GM12878 (cell line): ENCODE data around the gene CALHM3. TPM values are rescaled to one million over a fixed set of nuclear protein-coding genes. Genes with fewer than 3 reads are reported as not detected.

Experiments used
- ATAC-seq: fragments of 200-7000 bp; cut with Tn5 transposase; 3 replicates; pipeline ENCODE4 v1.9.1; 2020; ENCODE audit warnings: mild to moderate bottlenecking, moderate library complexity
- BruUV-seq: library from RNA; stranded (reverse); fragments of 400-500 nt; replicated peaks from 2 replicates; lab custom pipeline; 2021; lab: Mats Ljungman, UMichigan
- CTCF ChIA-PET: fragments of 300-600 bp; sonication (Branson Sonifier 250); formaldehyde crosslinking; extraction: SDS; loops from one replicate; lab custom pipeline; 2021; ENCODE audit warnings: inconsistent platforms; lab: Yijun Ruan, JAX
- POLR2A ChIA-PET: fragments of 350-600 bp; formaldehyde crosslinking; extraction: SDS; loops from one replicate; lab custom pipeline; 2021; ENCODE audit warnings: inconsistent platforms; lab: Charles Lee
- RAD21 ChIA-PET: fragments of 300-600 bp; sonication (Branson Sonifier 250); formaldehyde crosslinking; loops from one replicate; lab custom pipeline; 2023; ENCODE audit warnings: antibody characterized with exemption; ENCODE audit not compliant: unreplicated experiment; lab: Charles Lee
- SMC1A ChIA-PET: fragments of 300-600 bp; sonication (Branson Sonifier 250); formaldehyde crosslinking; loops from one replicate; lab custom pipeline; 2023; ENCODE audit not compliant: unreplicated experiment, uncharacterized antibody; lab: Charles Lee
- DNase-seq: peaks from one replicate; pipeline ENCODE4 v3.0.0-alpha.2; 2011; ENCODE audit warnings: low read depth, low spot score
- FAIRE-seq: peaks from 3 replicates; lab custom pipeline; 2011; peaks lifted over from hg19 to GRCh38; lab: Jason Lieb, UNC
- H2AFZ ChIP-seq: 2 replicates; pipeline ENCODE4 v1.6.0; 2011; ENCODE audit warnings: low read depth, low read length, control low read depth; ENCODE audit not compliant: control insufficient read depth
- H3K27ac ChIP-seq: 2 replicates; pipeline ENCODE4 v1.5.1; 2011; ENCODE audit warnings: control low read depth; ENCODE audit not compliant: control insufficient read depth, insufficient read depth
- H3K27me3 ChIP-seq, 2 experiments: replicated peaks in 1 of 2; 2 replicates each; pipeline versions ENCODE4 v1.6.0 to v1.6.1; 2011; ENCODE audit warnings: low read length in 1 of 2; ENCODE audit not compliant: control insufficient read depth in 2 of 2, insufficient read depth in 2 of 2
- H3K36me3 ChIP-seq, 2 experiments: 2 replicates each; pipeline ENCODE4 v1.5.1; 2011; ENCODE audit warnings: low read length in 1 of 2; ENCODE audit not compliant: control insufficient read depth in 2 of 2, insufficient read depth in 2 of 2
- H3K4me1 ChIP-seq: 2 replicates; pipeline ENCODE4 v1.6.1; 2011; ENCODE audit warnings: mild to moderate bottlenecking, low read length, moderate library complexity, mixed read lengths; ENCODE audit not compliant: control insufficient read depth, insufficient read depth
- H3K4me2 ChIP-seq: 2 replicates; pipeline ENCODE4 v1.6.0; 2011; ENCODE audit warnings: control low read depth; ENCODE audit not compliant: control insufficient read depth, insufficient read depth
- H3K4me3 ChIP-seq: fragments of 200-600 bp; sonication (generic); 2 replicates; pipeline ENCODE4 v1.5.1; 2016
- H3K79me2 ChIP-seq: 2 replicates; pipeline ENCODE4 v1.6.0; 2011; ENCODE audit warnings: low read length; ENCODE audit not compliant: control insufficient read depth, insufficient read depth
- H3K9ac ChIP-seq: 2 replicates; pipeline ENCODE4 v1.8.0; 2011; ENCODE audit warnings: low read length, control low read depth, mixed read lengths; ENCODE audit not compliant: control insufficient read depth, insufficient read depth
- H3K9me3 ChIP-seq: replicated peaks from 3 replicates; pipeline ENCODE4 v1.5.1; 2011; ENCODE audit warnings: mild to moderate bottlenecking, low read length; ENCODE audit not compliant: control insufficient read depth, insufficient read depth
- H4K20me1 ChIP-seq: 2 replicates; pipeline ENCODE4 v1.6.0; 2011; ENCODE audit not compliant: control insufficient read depth, insufficient read depth
- ATF2 ChIP-seq: IDR thresholded peaks from 2 replicates; pipeline ENCODE4 v1.6.1; 2012; ENCODE audit warnings: low read length, inconsistent platforms
- EP300 ChIP-seq, 2 experiments: fragments of 150-350 bp in 1 of 2; IDR thresholded peaks; 2 replicates each; pipeline ENCODE4 v1.6.1; 2011 to 2012; ENCODE audit warnings: low read depth in 2 of 2, low read length in 2 of 2, borderline replicate concordance in 1 of 2, improper control_type of control experiment in 1 of 2, inconsistent platforms in 1 of 2; ENCODE audit not compliant: control insufficient read depth in 1 of 2
- GABPA ChIP-seq: IDR thresholded peaks from 2 replicates; pipeline ENCODE4 v1.6.1; 2014; ENCODE audit warnings: antibody characterized with exemption, low read depth, mild to moderate bottlenecking, inconsistent platforms
- GATAD2B ChIP-seq: fragments of 450-650 bp; conservative IDR thresholded peaks from 2 replicates; pipeline ENCODE4 v1.6.1; 2017; ENCODE audit warnings: low read depth, mild to moderate bottlenecking, moderate library complexity
- MTA2 ChIP-seq: fragments of 450-650 bp; IDR thresholded peaks from 2 replicates; pipeline ENCODE4 v1.6.1; 2016; ENCODE audit warnings: low read depth, mild to moderate bottlenecking, moderate library complexity
- NFYB ChIP-seq: IDR thresholded peaks from 2 replicates; pipeline ENCODE4 v1.6.1; 2011; ENCODE audit warnings: low read depth, mild to moderate bottlenecking, low read length, improper control_type of control experiment, moderate library complexity; ENCODE audit not compliant: insufficient read depth
- NRF1 ChIP-seq: conservative IDR thresholded peaks from 2 replicates; pipeline ENCODE4 v1.6.1; 2011; ENCODE audit warnings: mild to moderate bottlenecking, low read depth, low read length, improper control_type of control experiment
- POLR2AphosphoS2 ChIP-seq: IDR thresholded peaks from 2 replicates; pipeline ENCODE4 v1.6.1; 2011; ENCODE audit warnings: low read depth, mild to moderate bottlenecking, low read length, improper control_type of control experiment, moderate library complexity
- RFX5 ChIP-seq: IDR thresholded peaks from 2 replicates; pipeline ENCODE4 v1.6.1; 2011; ENCODE audit warnings: low read depth, low read length, improper control_type of control experiment
- SMAD5 ChIP-seq: IDR thresholded peaks from 2 replicates; pipeline ENCODE4 v1.6.1; 2016; ENCODE audit warnings: antibody characterized with exemption, low read depth
- TCF12 ChIP-seq: IDR thresholded peaks from 2 replicates; pipeline ENCODE4 v1.6.1; 2011; ENCODE audit warnings: low read depth, mild to moderate bottlenecking, low read length
- YY1 ChIP-seq: IDR thresholded peaks from 2 replicates; pipeline ENCODE4 v1.6.1; 2011; ENCODE audit warnings: low read depth, mild to moderate bottlenecking, low read length
- ZNF217 ChIP-seq: fragments of 450-650 bp; IDR thresholded peaks from 2 replicates; pipeline ENCODE4 v1.6.1; 2017; ENCODE audit warnings: antibody characterized with exemption, mild to moderate bottlenecking
- WGBS: methylation state at CpG from one replicate; pipeline ENCODE4 v1.1.6; 2016; ENCODE audit warnings: low lambda C conversion rate; ENCODE audit not compliant: insufficient replicate concordance, insufficient coverage; ENCODE audit errors: missing lambda C conversion rate; 5-methylcytosine and 5-hydroxymethylcytosine counted together
- in situ Hi-C: fragments of 300-500 bp; cut with MboI; formaldehyde crosslinking; loops from 9 replicates; pipeline ENCODE4 v1.14.3; 2018; ENCODE audit warnings: mixed read lengths
- intact Hi-C: fragments of 100-400 bp; cut with micrococcal nuclease; formaldehyde crosslinking; loops from one replicate; pipeline ENCODE4 v1.14.2; 2022; ENCODE audit not compliant: unreplicated experiment
- polyA plus RNA-seq, 11 experiments: library from polyadenylated mRNA; depleted of rRNA in 4 of 11; unstranded in 6 of 11; stranded (reverse) in 5 of 11; fragments of >200 nt; fragmentation: Nextera tagmentation in 4 of 11; fragmentation: Illumina TruSeq in 1 of 11; extraction: Ambion mirVana in 4 of 11; extraction: Trizol in 1 of 11; gene quantifications; 1 replicate in 1 of 11; 2 replicates in 10 of 11; pipeline versions ENCODE4 v1.2.1 to v1.2.3, GENCODE V29; 2011 to 2016; ENCODE audit warnings: inconsistent platforms in 2 of 11, missing spikeins in 2 of 11, low read depth in 1 of 11
- total RNA-seq, 4 experiments: library from RNA; depleted of rRNA in 3 of 4; stranded (reverse); fragments of >200 nt in 3 of 4; fragmentation: Illumina TruSeq in 1 of 4; extraction: Trizol in 1 of 4; gene quantifications; 2 replicates each; pipeline versions ENCODE4 v1.2.1 to v1.2.3, GENCODE V29; 2013 to 2021
- TF ChIP-seq, protein P1 (sequence below): fragments of 450-650 bp; formaldehyde crosslinking; IDR thresholded peaks from 2 replicates; pipeline ENCODE4 v1.5.0; 2022; ENCODE audit warnings: mild to moderate bottlenecking, missing genetic modification characterization

CALHM3 gene
- total and polyA plus RNA-seq, 10 of the 15 experiments (the other 5 are each of a cell fraction or from before 2014, with no cell fraction given): 0.03 to 0.42 (median 0.11) TPM; not detected in 5

- H3K4me2 ChIP-seq: no peak overlapping the region
- POLR2A ChIA-PET: no interaction called here
These were observed 21.4 kb upstream of the CALHM3 start for GRCh38 chr10:103500481-103500880.

More at GRCh38 chr10:103500481-103500880, 21.4 kb upstream of the CALHM3 start:
- H4K20me1 ChIP-seq: no peaks in the 10 kb centered on the region
- in situ Hi-C loops (no loop called here), intact Hi-C loops (loop anchor here (5.0 kb wide), 1 partner anchor 92 kb away; no protein-coding TSS in a partner anchor)
- no peaks in the 10 kb centered on the region for H3K9me3 ChIP-seq
- RAD21 ChIA-PET: no interaction called here
- no TSS peak for BruUV-seq
- peaks cover 2 to 3% of the 10 kb centered on the region in 2 experiments; a peak in 3 of 4 replicates for H3K27me3 ChIP-seq
- 14% methylated on average over 6 of the region's 6 CpGs for WGBS
- no peaks in the 10 kb centered on the region for H3K36me3 ChIP-seq
- CTCF ChIA-PET: interaction anchor here (1.3 kb wide), 1 partner anchor 42 kb away, joined by 6 read pairs; no protein-coding TSS in a partner anchor
- no peak overlapping the region for H3K27ac ChIP-seq
- H3K9ac ChIP-seq: no peak overlapping the region
- H3K4me1 ChIP-seq: peaks cover 6% of the 10 kb centered on the region
- DNase-seq (no peak), FAIRE-seq (no peak), ATAC-seq (no peak)
- SMC1A ChIA-PET: interaction anchor here (0.8 kb wide), 1 partner anchor 42 kb away, joined by 3 read pairs; no protein-coding TSS in a partner anchor
- no peak overlapping the region for H3K4me3 ChIP-seq
- no peak overlapping the region for H2AFZ ChIP-seq
- H3K79me2 ChIP-seq: no peaks in the 10 kb centered on the region
- TF ChIP-seq GATAD2B (no peak), GABPA (no peak), ATF2 (no peak), ZNF217 (no peak), POLR2AphosphoS2 (no peak), YY1 (no peak), NRF1 (no peak), EP300 (IDR thresholded peaks at IDR 0.05; ENCODE audit: borderline replicate concordance in 1 of 2, control insufficient read depth in 1 of 2, low read depth in 2 of 2, low read length in 2 of 2) (no peak), NFYB (no peak), MTA2 (no peak), TCF12 (no peak), RFX5 (no peak), SMAD5 (no peak)
- TF ChIP-seq, protein P1, sequence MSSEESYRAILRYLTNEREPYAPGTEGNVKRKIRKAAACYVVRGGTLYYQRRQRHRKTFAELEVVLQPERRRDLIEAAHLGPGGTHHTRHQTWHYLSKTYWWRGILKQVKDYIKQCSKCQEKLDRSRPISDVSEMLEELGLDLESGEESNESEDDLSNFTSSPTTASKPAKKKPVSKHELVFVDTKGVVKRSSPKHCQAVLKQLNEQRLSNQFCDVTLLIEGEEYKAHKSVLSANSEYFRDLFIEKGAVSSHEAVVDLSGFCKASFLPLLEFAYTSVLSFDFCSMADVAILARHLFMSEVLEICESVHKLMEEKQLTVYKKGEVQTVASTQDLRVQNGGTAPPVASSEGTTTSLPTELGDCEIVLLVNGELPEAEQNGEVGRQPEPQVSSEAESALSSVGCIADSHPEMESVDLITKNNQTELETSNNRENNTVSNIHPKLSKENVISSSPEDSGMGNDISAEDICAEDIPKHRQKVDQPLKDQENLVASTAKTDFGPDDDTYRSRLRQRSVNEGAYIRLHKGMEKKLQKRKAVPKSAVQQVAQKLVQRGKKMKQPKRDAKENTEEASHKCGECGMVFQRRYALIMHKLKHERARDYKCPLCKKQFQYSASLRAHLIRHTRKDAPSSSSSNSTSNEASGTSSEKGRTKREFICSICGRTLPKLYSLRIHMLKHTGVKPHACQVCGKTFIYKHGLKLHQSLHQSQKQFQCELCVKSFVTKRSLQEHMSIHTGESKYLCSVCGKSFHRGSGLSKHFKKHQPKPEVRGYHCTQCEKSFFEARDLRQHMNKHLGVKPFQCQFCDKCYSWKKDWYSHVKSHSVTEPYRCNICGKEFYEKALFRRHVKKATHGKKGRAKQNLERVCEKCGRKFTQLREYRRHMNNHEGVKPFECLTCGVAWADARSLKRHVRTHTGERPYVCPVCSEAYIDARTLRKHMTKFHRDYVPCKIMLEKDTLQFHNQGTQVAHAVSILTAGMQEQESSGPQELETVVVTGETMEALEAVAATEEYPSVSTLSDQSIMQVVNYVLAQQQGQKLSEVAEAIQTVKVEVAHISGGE (CRISPR knock-in tag): no peak
